Measurements from ENCODE around the gene FARS2. TPM values are rescaled to one million over a fixed set of nuclear protein-coding genes. Genes with fewer than 3 reads are reported as not detected.

Gene FARS2
- total RNA-seq, 1 experiment from 2014 or later, result 10.8 TPM

- DNase-seq (ENCODE audit: extremely low read depth, low read depth), result no peak
Measured at GRCh38 chr6:5606546-5606945, 345.2 kb downstream of the FARS2 start.

- no peak for DNase-seq (ENCODE audit: extremely low read depth, low read depth)
Measured at GRCh38 chr6:5610640-5611039, 349.3 kb downstream of the FARS2 start.

- no peak for DNase-seq (ENCODE audit: extremely low read depth, low read depth)
Measured at GRCh38 chr6:5617179-5617578, 355.9 kb downstream of the FARS2 start.

GRCh38 chr6:5619249-5619648 is 357.9 kb downstream of the FARS2 start:
- no peak for DNase-seq (ENCODE audit: extremely low read depth, low read depth)

- DNase-seq (ENCODE audit: extremely low read depth, low read depth), result no peak
Measured at GRCh38 chr6:5622276-5623005, 361.1 kb downstream of the FARS2 start.

GRCh38 chr6:5623769-5624168 is 362.5 kb downstream of the FARS2 start:
- DNase-seq (ENCODE audit: extremely low read depth, low read depth), result no peak

GRCh38 chr6:5624256-5624655 is 362.9 kb downstream of the FARS2 start:
- no peak for DNase-seq (ENCODE audit: extremely low read depth, low read depth)

GRCh38 chr6:5626727-5627426 is 365.6 kb downstream of the FARS2 start:
- no peak for DNase-seq (ENCODE audit: extremely low read depth, low read depth)

GRCh38 chr6:5630636-5631035 is 369.3 kb downstream of the FARS2 start:
- no peak for DNase-seq (ENCODE audit: extremely low read depth, low read depth)

- no peak for DNase-seq (ENCODE audit: extremely low read depth, low read depth)
Measured at GRCh38 chr6:5632348-5632935, 371.1 kb downstream of the FARS2 start.

GRCh38 chr6:5634525-5634924 is 373.2 kb downstream of the FARS2 start:
- no peak for DNase-seq (ENCODE audit: extremely low read depth, low read depth)

GRCh38 chr6:5636210-5637030 is 375.1 kb downstream of the FARS2 start:
- DNase-seq (ENCODE audit: extremely low read depth, low read depth), result no peak

- DNase-seq (ENCODE audit: extremely low read depth, low read depth), result no peak
Measured at GRCh38 chr6:5637714-5638113, 376.4 kb downstream of the FARS2 start.

GRCh38 chr6:5638666-5639065 is 377.4 kb downstream of the FARS2 start:
- no peak for DNase-seq (ENCODE audit: extremely low read depth, low read depth)

- DNase-seq (ENCODE audit: extremely low read depth, low read depth), result no peak
Measured at GRCh38 chr6:5639193-5639592, 377.9 kb downstream of the FARS2 start.

GRCh38 chr6:5640614-5641013 is 379.3 kb downstream of the FARS2 start:
- DNase-seq (ENCODE audit: extremely low read depth, low read depth), result no peak

GRCh38 chr6:5644523-5645185 is 383.3 kb downstream of the FARS2 start:
- no peak for DNase-seq (ENCODE audit: extremely low read depth, low read depth)

- no peak for DNase-seq (ENCODE audit: extremely low read depth, low read depth)
Measured at GRCh38 chr6:5645328-5646290, 384.3 kb downstream of the FARS2 start.

GRCh38 chr6:5652406-5653137 is 391.3 kb downstream of the FARS2 start:
- DNase-seq (ENCODE audit: extremely low read depth, low read depth), result no peak
